SK-N-SH treated with all-trans-retinoic acid at 6 μM for 48 hours (cell line): ENCODE results near the gene SERPINB6.

ENCODE experiments used
- ATAC-seq: fragments of 200-7000 bp; cut with Tn5 transposase; 3 replicates; pipeline ENCODE4 v1.9.1; 2020; ENCODE audit warnings: mild to moderate bottlenecking, moderate library complexity
- ARNTL ChIP-seq: fragments of 450-650 bp; formaldehyde crosslinking; IDR thresholded peaks from 2 replicates; pipeline ENCODE4 v1.5.0; 2020; ENCODE audit warnings: low read depth, mild to moderate bottlenecking, moderate library complexity, borderline replicate concordance
- BACH2 ChIP-seq: fragments of 250-450 bp; sonication (Bioruptor Pico); IDR thresholded peaks from 2 replicates; pipeline ENCODE4 v1.9.0; 2021; ENCODE audit warnings: mild to moderate bottlenecking, borderline replicate concordance
- CSDC2 ChIP-seq: fragments of 250-450 bp; sonication (Bioruptor Pico); IDR thresholded peaks from 2 replicates; pipeline ENCODE4 v1.5.0; 2020; ENCODE audit warnings: mild to moderate bottlenecking, moderate library complexity
- ESRRG ChIP-seq: fragments of 250-450 bp; sonication (Bioruptor Pico); IDR thresholded peaks from 2 replicates; pipeline ENCODE4 v1.6.1; 2021; ENCODE audit warnings: mild to moderate bottlenecking
- GLIS3 ChIP-seq: fragments of 250-450 bp; sonication (Bioruptor Pico); IDR thresholded peaks from 2 replicates; pipeline ENCODE4 v1.5.0; 2020; ENCODE audit warnings: mild to moderate bottlenecking, moderate library complexity
- ISL1 ChIP-seq: fragments of 250-450 bp; sonication (Bioruptor Pico); IDR thresholded peaks from 2 replicates; pipeline ENCODE4 v2.1.2; 2022; ENCODE audit warnings: mild to moderate bottlenecking, moderate library complexity
- OSR1 ChIP-seq: fragments of 250-450 bp; sonication (Bioruptor Pico); IDR thresholded peaks from 2 replicates; pipeline ENCODE4 v1.8.0; 2022; ENCODE audit warnings: moderate library complexity, mild to moderate bottlenecking, inconsistent platforms
- PPARA ChIP-seq: fragments of 250-450 bp; sonication (Bioruptor Pico); IDR thresholded peaks from 2 replicates; pipeline ENCODE4 v1.5.0; 2020; ENCODE audit warnings: mild to moderate bottlenecking, borderline replicate concordance
- RARB ChIP-seq: fragments of 250-450 bp; sonication (Bioruptor Pico); IDR thresholded peaks from 2 replicates; pipeline ENCODE4 v1.8.0; 2021; ENCODE audit warnings: mild to moderate bottlenecking, moderate library complexity
- SNAI2 ChIP-seq: fragments of 250-450 bp; sonication (Bioruptor Pico); IDR thresholded peaks from 2 replicates; pipeline ENCODE4 v1.5.0; 2020; ENCODE audit warnings: mild to moderate bottlenecking, moderate library complexity
- ZC3H10 ChIP-seq: fragments of 250-450 bp; sonication (Bioruptor Pico); IDR thresholded peaks from 2 replicates; pipeline ENCODE4 v1.5.1; 2021; ENCODE audit warnings: mild to moderate bottlenecking, moderate library complexity
- ZFP3 ChIP-seq: fragments of 250-450 bp; sonication (Bioruptor Pico); IDR thresholded peaks from 2 replicates; pipeline ENCODE4 v1.5.0; 2020; ENCODE audit warnings: mild to moderate bottlenecking, moderate library complexity
- ZFP30 ChIP-seq: fragments of 450-650 bp; formaldehyde crosslinking; IDR thresholded peaks from 2 replicates; pipeline ENCODE4 v1.5.0; 2022; ENCODE audit warnings: mild to moderate bottlenecking, moderate library complexity
- ZNF565 ChIP-seq: fragments of 450-650 bp; formaldehyde crosslinking; conservative IDR thresholded peaks from 2 replicates; pipeline ENCODE4 v1.5.0; 2020; ENCODE audit warnings: low read depth, mild to moderate bottlenecking, moderate library complexity
- ZNF70 ChIP-seq: fragments of 450-650 bp; formaldehyde crosslinking; IDR thresholded peaks from 2 replicates; pipeline ENCODE4 v1.5.0; 2020; ENCODE audit warnings: mild to moderate bottlenecking, moderate library complexity
- ZNF8 ChIP-seq: fragments of 450-650 bp; formaldehyde crosslinking; IDR thresholded peaks from 2 replicates; pipeline ENCODE4 v1.5.0; 2020; ENCODE audit warnings: mild to moderate bottlenecking, moderate library complexity
- TF ChIP-seq, protein P1 (sequence below): fragments of 250-450 bp; sonication (Bioruptor Pico); IDR thresholded peaks from 2 replicates; pipeline ENCODE4 v1.8.0; 2021; ENCODE audit warnings: low read depth, mild to moderate bottlenecking, moderate library complexity, borderline replicate concordance
- TF ChIP-seq, protein P2 (sequence below): fragments of 250-450 bp; sonication (Bioruptor Pico); IDR thresholded peaks from 2 replicates; pipeline ENCODE4 v1.8.0; 2020; ENCODE audit warnings: mild to moderate bottlenecking, moderate library complexity, borderline replicate concordance
- TF ChIP-seq, protein P3 (sequence below): fragments of 250-450 bp; sonication (Bioruptor Pico); IDR thresholded peaks from 2 replicates; pipeline ENCODE4 v1.5.1; 2021; ENCODE audit warnings: mild to moderate bottlenecking, moderate library complexity
- TF ChIP-seq, protein P4 (sequence below): fragments of 250-450 bp; sonication (Bioruptor Pico); IDR thresholded peaks from 2 replicates; pipeline ENCODE4 v1.5.0; 2020; ENCODE audit warnings: mild to moderate bottlenecking, moderate library complexity
- TF ChIP-seq, protein P5 (sequence below): fragments of 250-450 bp; sonication (Bioruptor Pico); IDR thresholded peaks from 2 replicates; pipeline ENCODE4 v1.5.1; 2020; ENCODE audit warnings: low read depth, mild to moderate bottlenecking, moderate library complexity

SERPINB6 gene

DNA sequence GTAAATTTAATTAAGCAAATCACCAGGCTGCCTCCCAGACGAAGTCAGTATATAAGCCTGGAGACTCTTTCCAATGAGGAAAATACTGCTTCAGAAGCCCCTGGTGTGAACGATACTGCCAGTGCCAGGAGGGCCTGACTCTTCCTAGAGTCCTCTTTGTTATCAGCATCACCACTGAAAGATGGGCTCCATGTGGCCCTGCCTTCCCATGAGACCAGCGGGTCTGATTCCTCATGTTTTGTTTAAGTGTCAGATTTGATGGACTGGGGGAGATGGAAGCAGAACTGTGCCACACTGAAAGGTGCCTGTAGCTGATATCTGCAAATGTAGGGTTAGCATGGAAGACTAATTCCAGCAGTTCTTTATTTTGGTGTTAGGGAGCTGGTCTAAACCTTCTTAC is 36.2 kb upstream of the SERPINB6 start:
- TF ChIP-seq ZNF70 (CRISPR knock-in tag): no peak
- no peak for TF ChIP-seq SNAI2 (CRISPR knock-in tag)
- no peak for TF ChIP-seq ZC3H10 (CRISPR knock-in tag)
- TF ChIP-seq, protein P1, sequence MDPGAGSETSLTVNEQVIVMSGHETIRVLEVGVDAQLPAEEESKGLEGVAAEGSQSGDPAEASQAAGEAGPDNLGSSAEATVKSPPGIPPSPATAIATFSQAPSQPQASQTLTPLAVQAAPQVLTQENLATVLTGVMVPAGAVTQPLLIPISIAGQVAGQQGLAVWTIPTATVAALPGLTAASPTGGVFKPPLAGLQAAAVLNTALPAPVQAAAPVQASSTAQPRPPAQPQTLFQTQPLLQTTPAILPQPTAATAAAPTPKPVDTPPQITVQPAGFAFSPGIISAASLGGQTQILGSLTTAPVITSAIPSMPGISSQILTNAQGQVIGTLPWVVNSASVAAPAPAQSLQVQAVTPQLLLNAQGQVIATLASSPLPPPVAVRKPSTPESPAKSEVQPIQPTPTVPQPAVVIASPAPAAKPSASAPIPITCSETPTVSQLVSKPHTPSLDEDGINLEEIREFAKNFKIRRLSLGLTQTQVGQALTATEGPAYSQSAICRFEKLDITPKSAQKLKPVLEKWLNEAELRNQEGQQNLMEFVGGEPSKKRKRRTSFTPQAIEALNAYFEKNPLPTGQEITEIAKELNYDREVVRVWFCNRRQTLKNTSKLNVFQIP (CRISPR knock-in tag): no peak
- TF ChIP-seq ZFP30 (CRISPR knock-in tag): no peak
- TF ChIP-seq, protein P2, sequence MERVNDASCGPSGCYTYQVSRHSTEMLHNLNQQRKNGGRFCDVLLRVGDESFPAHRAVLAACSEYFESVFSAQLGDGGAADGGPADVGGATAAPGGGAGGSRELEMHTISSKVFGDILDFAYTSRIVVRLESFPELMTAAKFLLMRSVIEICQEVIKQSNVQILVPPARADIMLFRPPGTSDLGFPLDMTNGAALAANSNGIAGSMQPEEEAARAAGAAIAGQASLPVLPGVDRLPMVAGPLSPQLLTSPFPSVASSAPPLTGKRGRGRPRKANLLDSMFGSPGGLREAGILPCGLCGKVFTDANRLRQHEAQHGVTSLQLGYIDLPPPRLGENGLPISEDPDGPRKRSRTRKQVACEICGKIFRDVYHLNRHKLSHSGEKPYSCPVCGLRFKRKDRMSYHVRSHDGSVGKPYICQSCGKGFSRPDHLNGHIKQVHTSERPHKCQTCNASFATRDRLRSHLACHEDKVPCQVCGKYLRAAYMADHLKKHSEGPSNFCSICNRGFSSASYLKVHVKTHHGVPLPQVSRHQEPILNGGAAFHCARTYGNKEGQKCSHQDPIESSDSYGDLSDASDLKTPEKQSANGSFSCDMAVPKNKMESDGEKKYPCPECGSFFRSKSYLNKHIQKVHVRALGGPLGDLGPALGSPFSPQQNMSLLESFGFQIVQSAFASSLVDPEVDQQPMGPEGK: no peak
- no peak for TF ChIP-seq ESRRG
- no peak for TF ChIP-seq BACH2 (CRISPR knock-in tag)
- no peak for TF ChIP-seq ZNF8
- TF ChIP-seq ZFP3: no peak
- ATAC-seq: no peak

DNA sequence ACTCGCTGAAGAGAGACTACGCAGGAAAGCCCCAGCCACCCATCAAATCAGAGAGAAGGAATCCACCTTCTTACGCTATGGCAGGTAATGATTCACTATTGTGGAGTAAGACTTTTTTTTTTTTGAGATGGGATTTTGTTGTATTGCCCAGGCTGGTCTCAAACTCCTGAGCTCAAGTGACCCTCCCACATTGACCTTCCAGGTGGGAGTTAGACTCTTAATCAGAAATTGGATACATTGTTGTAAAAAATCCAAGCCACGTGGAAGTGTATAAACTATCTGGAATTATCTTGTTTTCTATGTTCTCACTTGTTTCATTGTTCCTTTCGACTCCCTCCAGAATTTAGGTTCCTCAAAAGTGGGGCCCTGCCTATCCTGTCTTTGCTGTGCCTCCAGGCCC is 35.1 kb upstream of the SERPINB6 start:
- ATAC-seq: no peak
- TF ChIP-seq ZFP30 (CRISPR knock-in tag) (no peak), ZNF70 (CRISPR knock-in tag) (no peak), GLIS3 (CRISPR knock-in tag) (no peak), SNAI2 (CRISPR knock-in tag) (no peak), PPARA (no peak), RARB (CRISPR knock-in tag) (no peak), ARNTL (CRISPR knock-in tag) (no peak), ISL1 (no peak), ZC3H10 (CRISPR knock-in tag) (no peak), ESRRG (no peak), ZFP3 (no peak), BACH2 (CRISPR knock-in tag) (no peak), OSR1 (no peak), CSDC2 (CRISPR knock-in tag) (no peak), ZNF565 (CRISPR knock-in tag) (no peak)
- TF ChIP-seq, protein P3, sequence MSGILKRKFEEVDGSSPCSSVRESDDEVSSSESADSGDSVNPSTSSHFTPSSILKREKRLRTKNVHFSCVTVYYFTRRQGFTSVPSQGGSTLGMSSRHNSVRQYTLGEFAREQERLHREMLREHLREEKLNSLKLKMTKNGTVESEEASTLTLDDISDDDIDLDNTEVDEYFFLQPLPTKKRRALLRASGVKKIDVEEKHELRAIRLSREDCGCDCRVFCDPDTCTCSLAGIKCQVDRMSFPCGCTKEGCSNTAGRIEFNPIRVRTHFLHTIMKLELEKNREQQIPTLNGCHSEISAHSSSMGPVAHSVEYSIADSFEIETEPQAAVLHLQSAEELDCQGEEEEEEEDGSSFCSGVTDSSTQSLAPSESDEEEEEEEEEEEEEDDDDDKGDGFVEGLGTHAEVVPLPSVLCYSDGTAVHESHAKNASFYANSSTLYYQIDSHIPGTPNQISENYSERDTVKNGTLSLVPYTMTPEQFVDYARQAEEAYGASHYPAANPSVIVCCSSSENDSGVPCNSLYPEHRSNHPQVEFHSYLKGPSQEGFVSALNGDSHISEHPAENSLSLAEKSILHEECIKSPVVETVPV: no peak
- TF ChIP-seq, protein P1 (CRISPR knock-in tag): no peak
- TF ChIP-seq, protein P4, sequence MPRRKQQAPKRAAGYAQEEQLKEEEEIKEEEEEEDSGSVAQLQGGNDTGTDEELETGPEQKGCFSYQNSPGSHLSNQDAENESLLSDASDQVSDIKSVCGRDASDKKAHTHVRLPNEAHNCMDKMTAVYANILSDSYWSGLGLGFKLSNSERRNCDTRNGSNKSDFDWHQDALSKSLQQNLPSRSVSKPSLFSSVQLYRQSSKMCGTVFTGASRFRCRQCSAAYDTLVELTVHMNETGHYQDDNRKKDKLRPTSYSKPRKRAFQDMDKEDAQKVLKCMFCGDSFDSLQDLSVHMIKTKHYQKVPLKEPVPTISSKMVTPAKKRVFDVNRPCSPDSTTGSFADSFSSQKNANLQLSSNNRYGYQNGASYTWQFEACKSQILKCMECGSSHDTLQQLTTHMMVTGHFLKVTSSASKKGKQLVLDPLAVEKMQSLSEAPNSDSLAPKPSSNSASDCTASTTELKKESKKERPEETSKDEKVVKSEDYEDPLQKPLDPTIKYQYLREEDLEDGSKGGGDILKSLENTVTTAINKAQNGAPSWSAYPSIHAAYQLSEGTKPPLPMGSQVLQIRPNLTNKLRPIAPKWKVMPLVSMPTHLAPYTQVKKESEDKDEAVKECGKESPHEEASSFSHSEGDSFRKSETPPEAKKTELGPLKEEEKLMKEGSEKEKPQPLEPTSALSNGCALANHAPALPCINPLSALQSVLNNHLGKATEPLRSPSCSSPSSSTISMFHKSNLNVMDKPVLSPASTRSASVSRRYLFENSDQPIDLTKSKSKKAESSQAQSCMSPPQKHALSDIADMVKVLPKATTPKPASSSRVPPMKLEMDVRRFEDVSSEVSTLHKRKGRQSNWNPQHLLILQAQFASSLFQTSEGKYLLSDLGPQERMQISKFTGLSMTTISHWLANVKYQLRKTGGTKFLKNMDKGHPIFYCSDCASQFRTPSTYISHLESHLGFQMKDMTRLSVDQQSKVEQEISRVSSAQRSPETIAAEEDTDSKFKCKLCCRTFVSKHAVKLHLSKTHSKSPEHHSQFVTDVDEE (CRISPR knock-in tag): no peak
- TF ChIP-seq, all 23 proteins: peak for 0

DNA sequence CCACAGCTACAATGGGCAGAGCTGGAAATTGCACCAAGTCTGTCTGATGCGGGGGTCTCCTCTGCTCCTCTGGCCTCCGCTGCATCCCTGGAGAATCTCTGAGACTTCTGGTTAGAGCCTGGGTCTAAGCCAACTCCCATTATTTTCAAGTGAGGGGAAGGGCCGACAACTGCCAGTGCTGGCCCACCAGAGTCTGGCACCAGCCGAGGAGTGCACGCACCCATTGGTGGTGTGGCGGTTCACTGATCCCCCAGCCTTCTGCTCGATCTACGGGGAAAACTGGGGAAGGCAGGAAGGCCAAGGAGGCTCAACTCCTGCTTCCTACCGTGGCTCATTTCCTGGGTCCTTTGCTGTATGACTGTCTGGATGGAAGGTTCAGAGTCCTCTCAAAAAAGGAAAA is 34.5 kb upstream of the SERPINB6 start:
- TF ChIP-seq ZNF565 (CRISPR knock-in tag) (no peak), PPARA (no peak), ZNF70 (CRISPR knock-in tag) (no peak)
- ATAC-seq: no peak

DNA sequence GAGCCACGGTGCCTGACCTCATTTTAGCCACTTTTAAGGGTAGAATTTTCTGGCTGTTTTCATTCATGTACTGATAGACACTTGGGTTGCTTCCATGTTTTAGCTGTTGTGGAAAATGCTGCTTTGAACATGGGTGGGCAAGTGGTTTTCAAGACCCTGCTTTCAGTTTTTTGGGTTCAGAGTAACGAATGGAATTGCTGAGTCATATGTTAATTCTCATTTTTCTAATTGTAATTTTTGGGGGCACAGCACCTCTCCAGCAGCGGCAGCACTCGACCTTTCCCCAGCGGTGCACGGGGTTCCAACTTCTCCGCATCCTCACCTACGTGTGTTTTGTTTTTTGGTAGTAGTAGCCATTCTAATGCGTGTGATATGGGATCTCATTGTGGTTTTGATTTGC is 33.7 kb upstream of the SERPINB6 start:
- ATAC-seq: no peak
- TF ChIP-seq, protein P2: no peak
- TF ChIP-seq, protein P5, sequence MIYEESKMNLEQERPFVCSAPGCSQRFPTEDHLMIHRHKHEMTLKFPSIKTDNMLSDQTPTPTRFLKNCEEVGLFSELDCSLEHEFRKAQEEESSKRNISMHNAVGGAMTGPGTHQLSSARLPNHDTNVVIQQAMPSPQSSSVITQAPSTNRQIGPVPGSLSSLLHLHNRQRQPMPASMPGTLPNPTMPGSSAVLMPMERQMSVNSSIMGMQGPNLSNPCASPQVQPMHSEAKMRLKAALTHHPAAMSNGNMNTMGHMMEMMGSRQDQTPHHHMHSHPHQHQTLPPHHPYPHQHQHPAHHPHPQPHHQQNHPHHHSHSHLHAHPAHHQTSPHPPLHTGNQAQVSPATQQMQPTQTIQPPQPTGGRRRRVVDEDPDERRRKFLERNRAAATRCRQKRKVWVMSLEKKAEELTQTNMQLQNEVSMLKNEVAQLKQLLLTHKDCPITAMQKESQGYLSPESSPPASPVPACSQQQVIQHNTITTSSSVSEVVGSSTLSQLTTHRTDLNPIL (CRISPR knock-in tag): no peak
- TF ChIP-seq ARNTL (CRISPR knock-in tag): no peak
- TF ChIP-seq, protein P1 (CRISPR knock-in tag): no peak
